HG03432 (cell line): Measurements from ENCODE around the gene ZNF436.
"Not testable (repeated sequence)": the region's sequence is repeated elsewhere in the genome, so short reads cannot be mapped to it uniquely, and the experiment has no call there.

Source experiments
- ATAC-seq: cut with Tn5 transposase; IDR thresholded peaks from one replicate; pipeline ENCODE4 v1.9.1; 2021; ENCODE audit warnings: mild to moderate bottlenecking, moderate library complexity; ENCODE audit not compliant: unreplicated experiment

Gene ZNF436

GRCh38 chr1:23393706-23394105, 24.1 kb upstream of the ZNF436 start:
- no peak for ATAC-seq

GRCh38 chr1:23392125-23392855, 22.7 kb upstream of the ZNF436 start:
- no peak for ATAC-seq

GRCh38 chr1:23389837-23390321, 20.2 kb upstream of the ZNF436 start:
- ATAC-seq: no peak

GRCh38 chr1:23387494-23387893, 17.9 kb upstream of the ZNF436 start:
- ATAC-seq: no peak

- no peak for ATAC-seq
Measured at GRCh38 chr1:23385119-23385621, 15.5 kb upstream of the ZNF436 start.

- no peak for ATAC-seq
Measured at GRCh38 chr1:23384312-23385058, 14.8 kb upstream of the ZNF436 start.

GRCh38 chr1:23383577-23384311, 14.1 kb upstream of the ZNF436 start:
- ATAC-seq: no peak

- ATAC-seq: no peak
Measured at GRCh38 chr1:23381233-23381885, 11.7 kb upstream of the ZNF436 start.

GRCh38 chr1:23380719-23381118, 11.1 kb upstream of the ZNF436 start:
- no peak for ATAC-seq

GRCh38 chr1:23380236-23380635, 10.6 kb upstream of the ZNF436 start:
- ATAC-seq: not testable (repeated sequence)

GRCh38 chr1:23376890-23377811, 7.5 kb upstream of the ZNF436 start:
- no peak for ATAC-seq

- ATAC-seq: not testable (repeated sequence)
Measured at GRCh38 chr1:23374079-23374735, 4.6 kb upstream of the ZNF436 start.

GRCh38 chr1:23371987-23372880, 2.6 kb upstream of the ZNF436 start:
- no peak for ATAC-seq

- ATAC-seq: no peak
Measured at GRCh38 chr1:23370709-23371584, 1.3 kb upstream of the ZNF436 start.

GRCh38 chr1:23370330-23370708, 683 bp upstream of the ZNF436 start:
- no peak for ATAC-seq

- ATAC-seq: peak; percentile 76
Measured at GRCh38 chr1:23368562-23369334, 888 bp downstream of the ZNF436 start.
